HepG2 (cell line): Measurements from ENCODE around the gene CC2D1A. TPM values are rescaled to one million over a fixed set of nuclear protein-coding genes. Genes with fewer than 3 reads are reported as not detected.

Experiments used
- microRNA counts: library from miRNA; unstranded; fragments of <30 nt; microRNA quantifications from one replicate; lab custom pipeline; 2015
- microRNA-seq: library from miRNA; unstranded; fragments of <30 nt; microRNA quantifications from one replicate; pipeline ENCODE4, GENCODE V29; 2020
- polyA plus RNA-seq, 8 experiments: library from polyadenylated mRNA; depleted of rRNA in 3 of 8; stranded (reverse) in 7 of 8; unstranded in 1 of 8; fragments of >200 nt; fragmentation: Illumina TruSeq in 4 of 8; extraction: Trizol in 4 of 8; gene quantifications; 2 replicates each; pipeline versions ENCODE4 v1.2.1 to v1.2.3, GENCODE V29; 2011 to 2016; ENCODE audit warnings: low read depth in 4 of 8, missing spikeins in 1 of 8, mixed read lengths in 1 of 8; ENCODE audit not compliant: insufficient read depth in 1 of 8
- small RNA-seq, 3 experiments: library from RNA; depleted of rRNA; stranded (forward); fragments of <200 nt; gene quantifications; one replicate each; pipeline ENCODE3, GENCODE V24; 2012; ENCODE audit warnings: low read depth in 2 of 3, low replicate concordance in 1 of 3; ENCODE audit not compliant: insufficient read length in 3 of 3, insufficient read depth in 2 of 3
- total RNA-seq, 5 experiments: library from RNA; depleted of rRNA; stranded (reverse); fragments of >200 nt; fragmentation: Illumina TruSeq; extraction: Trizol; gene quantifications; 2 replicates each; pipeline ENCODE4 v1.2.3, GENCODE V29; 2016; ENCODE audit warnings: low read depth in 1 of 5

Gene CC2D1A
- total and polyA plus RNA-seq, 2 of the 13 experiments (the other 11 are each of a cell fraction or from before 2014, with no cell fraction given) = 9.7 to 11.5 TPM

MicroRNAs within 50 kb of the gene (microRNA counts, 767-probe panel; counts per million panel counts)
- not detected for microRNA hsa-miR-181c-5p (lab: Ali Mortazavi, UCI)

Small RNA genes within 50 kb of the gene (microRNA-seq; reads per million reads assigned to microRNA genes)
- gene MIR181C = 446 reads per million, percentile 84 among the genes with 10 or more reads in this experiment
- 427 reads per million, percentile 83 among the genes with 10 or more reads in this experiment for gene MIR181D

Small RNA genes within 50 kb of the gene (small RNA-seq; reads per million reads assigned to genes)
- gene MIR181C = 0.20 to 45.4 (median 16.6) reads per million in 3 experiments
- gene MIR181D = 2.0 to 121 (median 39.7) reads per million in 3 experiments

Other genes with a start within 250 kb of the CC2D1A start
- gene MRI1, start 141.7 kb upstream of the CC2D1A start, total RNA-seq (2016; rRNA removed; fragmentation: Illumina TruSeq; extraction: Trizol) = 15.3 and 20.1 TPM in 2 replicates
- gene MRI1, start 141.7 kb upstream of the CC2D1A start, polyA plus RNA-seq (2011; rRNA removed) = 20.6 and 27.7 TPM in 2 replicates
- gene C19orf53, start 131.7 kb upstream of the CC2D1A start, total RNA-seq (2016; rRNA removed; fragmentation: Illumina TruSeq; extraction: Trizol) = 127 and 129 TPM in 2 replicates
- gene C19orf53, start 131.7 kb upstream of the CC2D1A start, polyA plus RNA-seq (2011; rRNA removed) = 130 and 154 TPM in 2 replicates
- 0.27 and 0.33 TPM in 2 replicates for gene ZSWIM4, start 110.8 kb upstream of the CC2D1A start, total RNA-seq (2016; rRNA removed; fragmentation: Illumina TruSeq; extraction: Trizol)
- 0.86 and 1.8 TPM in 2 replicates for gene ZSWIM4, start 110.8 kb upstream of the CC2D1A start, polyA plus RNA-seq (2011; rRNA removed)
- not detected in 2 replicates for gene NANOS3, start 29.1 kb upstream of the CC2D1A start, total RNA-seq (2016; rRNA removed; fragmentation: Illumina TruSeq; extraction: Trizol)
- 0.21 TPM in 1 of 2 replicates, not detected in the other for gene NANOS3, start 29.1 kb upstream of the CC2D1A start, polyA plus RNA-seq (2011; rRNA removed)
- gene BRME1, start 84 bp upstream of the CC2D1A start, total RNA-seq (2016; rRNA removed; fragmentation: Illumina TruSeq; extraction: Trizol) = 0.84 and 1.5 TPM in 2 replicates
- 0.74 and 0.91 TPM in 2 replicates for gene BRME1, start 84 bp upstream of the CC2D1A start, polyA plus RNA-seq (2011; rRNA removed)
- not detected in 2 replicates for gene PODNL1, start 32.2 kb downstream of the CC2D1A start, total RNA-seq (2016; rRNA removed; fragmentation: Illumina TruSeq; extraction: Trizol)
- 0.18 TPM in 1 of 2 replicates, not detected in the other for gene PODNL1, start 32.2 kb downstream of the CC2D1A start, polyA plus RNA-seq (2011; rRNA removed)
- gene DCAF15, start 46.3 kb downstream of the CC2D1A start, total RNA-seq (2016; rRNA removed; fragmentation: Illumina TruSeq; extraction: Trizol) = 8.5 and 14.0 TPM in 2 replicates
- gene DCAF15, start 46.3 kb downstream of the CC2D1A start, polyA plus RNA-seq (2011; rRNA removed) = 13.5 and 13.6 TPM in 2 replicates
- gene RFX1, start 100.1 kb downstream of the CC2D1A start, total RNA-seq (2016; rRNA removed; fragmentation: Illumina TruSeq; extraction: Trizol) = 1.3 and 1.4 TPM in 2 replicates
- gene RFX1, start 100.1 kb downstream of the CC2D1A start, polyA plus RNA-seq (2011; rRNA removed) = 0.56 and 1.1 TPM in 2 replicates
- gene RLN3, start 121.9 kb downstream of the CC2D1A start, total RNA-seq (2016; rRNA removed; fragmentation: Illumina TruSeq; extraction: Trizol) = not detected in 2 replicates
- gene RLN3, start 121.9 kb downstream of the CC2D1A start, polyA plus RNA-seq (2011; rRNA removed) = not detected in 2 replicates
- gene IL27RA, start 125.6 kb downstream of the CC2D1A start, total RNA-seq (2016; rRNA removed; fragmentation: Illumina TruSeq; extraction: Trizol) = 3.4 and 8.1 TPM in 2 replicates
- 3.5 and 5.4 TPM in 2 replicates for gene IL27RA, start 125.6 kb downstream of the CC2D1A start, polyA plus RNA-seq (2011; rRNA removed)
- 2.4 and 2.5 TPM in 2 replicates for gene PALM3, start 155.9 kb downstream of the CC2D1A start, total RNA-seq (2016; rRNA removed; fragmentation: Illumina TruSeq; extraction: Trizol)
- gene PALM3, start 155.9 kb downstream of the CC2D1A start, polyA plus RNA-seq (2011; rRNA removed) = 0.79 and 1.0 TPM in 2 replicates
- 5.2 and 5.4 TPM in 2 replicates for gene MISP3, start 166.6 kb downstream of the CC2D1A start, total RNA-seq (2016; rRNA removed; fragmentation: Illumina TruSeq; extraction: Trizol)
- gene MISP3, start 166.6 kb downstream of the CC2D1A start, polyA plus RNA-seq (2011; rRNA removed) = 2.5 and 3.4 TPM in 2 replicates
- 0.11 TPM in 1 of 2 replicates, not detected in the other for gene C19orf67, start 179.6 kb downstream of the CC2D1A start, total RNA-seq (2016; rRNA removed; fragmentation: Illumina TruSeq; extraction: Trizol)
- gene C19orf67, start 179.6 kb downstream of the CC2D1A start, polyA plus RNA-seq (2011; rRNA removed) = 0.32 and 0.69 TPM in 2 replicates
- 27.0 and 45.0 TPM in 2 replicates for gene SAMD1, start 184.6 kb downstream of the CC2D1A start, total RNA-seq (2016; rRNA removed; fragmentation: Illumina TruSeq; extraction: Trizol)
- gene SAMD1, start 184.6 kb downstream of the CC2D1A start, polyA plus RNA-seq (2011; rRNA removed) = 17.5 and 18.9 TPM in 2 replicates
- gene PRKACA, start 211.6 kb downstream of the CC2D1A start, total RNA-seq (2016; rRNA removed; fragmentation: Illumina TruSeq; extraction: Trizol) = 11.0 and 14.0 TPM in 2 replicates
- gene PRKACA, start 211.6 kb downstream of the CC2D1A start, polyA plus RNA-seq (2011; rRNA removed) = 18.2 and 22.9 TPM in 2 replicates
- 21.9 and 24.8 TPM in 2 replicates for gene ASF1B, start 230.4 kb downstream of the CC2D1A start, total RNA-seq (2016; rRNA removed; fragmentation: Illumina TruSeq; extraction: Trizol)
- gene ASF1B, start 230.4 kb downstream of the CC2D1A start, polyA plus RNA-seq (2011; rRNA removed) = 14.8 and 18.2 TPM in 2 replicates